Effector CD8-positive, alpha-beta T cell (primary cell): ENCODE measurements around the gene GBP5.
"Not testable (repeated sequence)": the region's sequence is repeated elsewhere in the genome, so short reads cannot be mapped to it uniquely, and the experiment has no call there.

Experiments
- DNase-seq: peaks from one replicate; lab custom pipeline; 2025; lab: John Stamatoyannopoulos, UW

Gene GBP5

DNA sequence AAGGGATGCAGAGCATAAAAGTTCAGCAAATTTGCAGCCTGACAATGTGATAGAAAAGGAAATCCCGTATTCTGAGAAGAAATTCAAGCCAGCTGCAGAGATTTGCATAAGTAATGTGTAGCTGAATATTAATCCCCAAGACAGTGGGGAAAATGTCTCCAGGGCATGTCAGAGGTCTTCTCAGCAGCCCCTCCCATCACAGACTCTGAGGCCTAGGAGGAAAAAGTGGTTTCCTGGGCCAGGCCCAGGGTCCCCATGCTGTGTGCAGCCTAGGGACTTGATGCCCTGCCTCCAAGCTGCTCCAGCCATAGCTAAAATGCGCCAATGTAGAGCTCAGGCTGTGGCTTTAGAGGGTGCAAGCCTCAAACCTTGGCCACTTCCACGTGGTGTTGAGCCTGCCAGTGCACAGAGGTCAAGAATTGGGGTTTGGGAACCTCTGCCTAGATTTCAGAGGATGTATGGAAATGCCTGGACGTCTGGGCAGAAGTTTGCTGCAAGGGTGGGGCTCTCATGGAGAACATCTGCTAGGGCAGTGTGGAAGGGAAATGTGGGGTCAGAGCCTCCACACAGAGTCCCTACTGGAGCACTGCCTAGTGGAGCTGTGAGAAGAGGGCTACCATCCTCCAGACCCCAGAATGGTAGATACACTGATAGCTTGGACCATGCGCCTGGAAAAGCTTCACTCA lies 11.6 kb upstream of the GBP5 start:
- DNase-seq: not testable (repeated sequence)

- no peak for DNase-seq
Observed at GRCh38 chr1:89280766-89281165, 8.1 kb upstream of the GBP5 start.

- no peak for DNase-seq
Observed at GRCh38 chr1:89279011-89279466, 6.4 kb upstream of the GBP5 start.

DNA sequence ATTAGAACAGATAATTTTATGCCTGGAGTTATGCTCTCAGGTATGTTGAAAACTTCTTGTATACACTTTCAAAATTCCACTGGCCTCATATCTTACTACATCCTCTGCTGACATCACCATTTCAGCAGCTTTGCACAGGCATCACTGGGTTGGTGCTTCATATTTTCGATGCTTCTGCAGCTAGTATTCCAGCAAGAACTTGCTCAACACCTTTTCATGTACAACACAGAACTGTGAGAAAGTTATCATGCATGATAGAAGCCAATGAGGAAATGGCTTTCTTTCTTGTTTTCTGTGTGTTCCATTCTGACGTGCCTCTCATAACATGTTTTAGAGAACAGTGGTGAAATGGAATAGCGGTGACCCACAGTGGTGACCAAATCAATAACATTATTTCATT lies 5.1 kb upstream of the GBP5 start:
- DNase-seq: no peak

- no peak for DNase-seq
Observed at GRCh38 chr1:89276690-89277089, 4.0 kb upstream of the GBP5 start.

- no peak for DNase-seq
Observed at GRCh38 chr1:89274411-89274857, 1.8 kb upstream of the GBP5 start.

- no peak for DNase-seq
Observed at GRCh38 chr1:89273324-89273778, 691 bp upstream of the GBP5 start.

DNA sequence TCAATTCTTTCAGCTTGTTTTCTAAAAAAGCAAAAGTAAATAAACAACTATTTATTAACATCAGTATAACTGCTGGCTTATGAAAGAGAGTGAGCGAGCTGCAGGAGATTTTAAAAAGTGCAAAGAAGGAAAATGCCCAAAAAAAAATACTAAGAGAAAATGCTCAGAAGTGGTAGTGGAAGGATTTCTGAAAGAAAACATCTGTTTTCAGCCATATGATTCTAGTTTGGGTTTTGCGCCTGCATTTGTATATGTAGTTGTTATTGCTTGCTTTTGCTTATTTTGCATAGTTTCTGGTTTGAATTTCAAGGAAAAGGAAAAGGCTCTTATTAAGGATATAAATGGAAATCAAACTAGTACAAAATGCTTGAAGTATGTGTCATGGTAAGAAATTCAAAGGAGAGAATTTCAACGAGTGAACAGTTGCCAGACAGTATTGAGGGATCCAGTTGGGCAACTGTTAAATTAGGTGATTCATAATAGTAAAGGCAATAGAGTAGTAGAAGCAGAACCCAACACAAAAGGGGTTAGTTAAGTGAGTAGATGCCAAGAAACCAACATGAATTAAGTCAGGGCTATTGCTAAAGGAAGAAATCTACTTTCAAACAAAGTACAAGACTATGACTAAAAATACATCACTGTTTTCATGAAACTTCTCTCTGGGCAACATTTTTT lies 1.2 kb downstream of the GBP5 start:
- no peak for DNase-seq

DNA sequence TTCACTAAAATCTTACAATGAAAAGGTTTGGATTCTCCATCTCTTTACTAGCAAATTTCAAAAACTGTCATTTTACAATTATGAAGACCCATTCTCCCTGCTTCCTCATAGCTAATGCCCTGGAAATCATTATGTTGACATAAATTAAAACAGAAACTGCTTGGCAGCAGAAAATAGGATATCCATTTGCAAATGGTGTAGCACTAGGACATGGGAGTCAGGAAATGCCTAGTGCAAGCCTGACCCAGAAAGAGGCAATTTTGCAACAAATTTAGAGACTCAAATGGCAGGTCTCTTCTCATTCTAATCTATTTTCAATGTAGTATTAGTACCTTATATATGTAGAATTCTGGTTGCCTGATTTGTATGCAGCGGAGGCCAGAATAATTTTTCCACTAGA lies 2.2 kb downstream of the GBP5 start:
- no peak for DNase-seq

DNA sequence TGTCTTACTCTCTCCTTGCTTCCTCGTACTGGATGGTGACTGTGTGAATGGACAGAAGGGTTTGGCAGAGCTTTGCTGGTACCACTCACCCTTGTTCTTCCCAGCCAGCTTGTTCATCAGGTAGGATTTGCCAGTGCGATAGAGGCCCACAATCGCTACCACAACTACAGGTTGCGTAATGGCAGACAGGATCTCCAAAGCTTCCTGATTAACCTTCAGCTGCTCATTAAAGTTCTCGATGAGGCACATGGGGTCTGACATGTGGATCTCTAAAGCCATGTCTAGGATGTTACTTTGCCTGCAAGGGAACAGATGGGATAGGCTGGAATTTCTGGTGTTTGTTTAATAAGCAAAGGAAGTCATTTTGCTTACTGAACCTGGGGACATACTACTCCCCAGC lies 3.4 kb downstream of the GBP5 start:
- no peak for DNase-seq

DNA sequence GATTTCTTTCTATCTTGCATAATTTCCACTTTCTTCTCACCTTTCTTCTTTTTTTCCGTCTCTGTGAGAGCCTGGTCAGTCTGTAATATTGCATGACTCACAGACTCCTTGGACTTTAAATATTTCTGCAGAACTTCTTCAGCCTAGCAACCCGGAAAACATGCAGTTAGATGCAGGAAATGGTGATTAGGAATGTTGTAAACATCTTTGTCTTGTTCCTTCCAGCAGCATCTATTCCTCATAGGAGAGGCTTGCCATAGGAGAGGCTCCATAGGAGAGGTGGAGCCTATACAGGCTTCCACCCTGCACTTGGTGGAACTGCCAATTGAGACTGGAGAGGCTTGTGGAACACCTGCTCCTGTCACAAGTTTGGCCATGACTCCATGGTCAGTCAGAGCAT lies 10.0 kb downstream of the GBP5 start:
- no peak for DNase-seq

DNA sequence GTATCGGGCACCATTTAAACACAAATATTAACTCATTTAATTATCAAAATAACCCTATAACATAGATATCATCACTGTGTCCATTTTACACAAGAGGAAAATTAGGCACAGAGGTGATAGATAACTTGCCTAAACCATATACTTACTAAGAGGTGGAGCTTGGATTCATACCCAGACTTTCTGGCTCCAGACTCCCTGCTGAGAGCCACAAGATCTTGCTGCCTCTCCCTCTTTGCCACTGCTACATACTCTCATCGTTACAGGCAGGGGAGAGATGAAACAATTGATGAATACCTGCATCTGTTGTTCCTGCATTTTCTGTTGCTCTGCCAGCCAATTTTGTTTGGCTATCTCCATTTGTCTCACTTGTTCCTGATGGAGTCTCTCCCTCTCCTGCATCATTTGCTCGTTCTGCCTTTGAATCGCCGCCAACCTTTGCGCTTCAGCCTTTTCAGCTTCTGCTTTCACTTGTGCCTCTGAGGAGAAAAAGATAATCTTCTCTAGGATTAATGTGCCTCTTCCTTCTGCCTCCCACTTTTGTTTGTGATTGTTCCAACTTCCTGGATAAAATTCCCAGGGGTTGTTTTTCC lies 10.6 kb downstream of the GBP5 start:
- DNase-seq: no peak

GRCh38 chr1:89260566-89261255 lies 11.9 kb downstream of the GBP5 start:
- DNase-seq: no peak

- DNase-seq: no peak
Observed at GRCh38 chr1:89260042-89260441, 12.6 kb downstream of the GBP5 start.

DNA sequence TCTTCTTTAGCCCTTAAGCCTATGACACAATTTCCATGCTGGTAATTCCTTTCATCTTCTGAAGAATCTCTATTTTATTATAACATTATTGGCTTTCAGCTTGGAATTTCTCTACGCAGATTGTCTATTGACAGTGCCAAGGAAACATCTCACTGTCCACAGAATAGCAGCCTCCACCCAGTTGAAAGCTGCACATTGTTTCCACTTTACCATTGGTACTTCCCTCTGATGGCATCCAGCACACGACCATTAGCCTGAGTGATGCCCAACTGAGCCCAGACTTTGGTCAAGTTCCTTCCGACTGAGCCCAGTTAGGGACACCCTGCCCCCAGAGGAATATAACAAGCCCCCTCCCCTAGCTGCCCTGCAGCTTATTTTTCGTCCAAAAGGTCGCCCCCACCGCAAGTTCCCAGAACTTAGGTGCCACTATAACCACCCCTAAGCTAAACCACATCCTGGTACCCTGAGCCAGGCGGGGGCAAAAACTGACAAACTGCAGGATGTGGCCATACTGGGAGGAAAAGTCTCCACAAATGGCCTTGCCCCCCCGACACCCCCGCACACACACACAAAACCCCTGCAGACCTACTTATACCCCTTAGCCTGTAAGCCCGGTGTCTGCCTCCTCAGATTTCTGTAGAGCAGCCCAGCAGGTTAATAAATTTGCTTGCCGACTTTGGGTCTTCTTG lies 13.2 kb downstream of the GBP5 start:
- DNase-seq: no peak

- DNase-seq: no peak
Observed at GRCh38 chr1:89257041-89257440, 15.6 kb downstream of the GBP5 start.

GRCh38 chr1:89255581-89255980 lies 17.1 kb downstream of the GBP5 start:
- DNase-seq: not testable (repeated sequence)

DNA sequence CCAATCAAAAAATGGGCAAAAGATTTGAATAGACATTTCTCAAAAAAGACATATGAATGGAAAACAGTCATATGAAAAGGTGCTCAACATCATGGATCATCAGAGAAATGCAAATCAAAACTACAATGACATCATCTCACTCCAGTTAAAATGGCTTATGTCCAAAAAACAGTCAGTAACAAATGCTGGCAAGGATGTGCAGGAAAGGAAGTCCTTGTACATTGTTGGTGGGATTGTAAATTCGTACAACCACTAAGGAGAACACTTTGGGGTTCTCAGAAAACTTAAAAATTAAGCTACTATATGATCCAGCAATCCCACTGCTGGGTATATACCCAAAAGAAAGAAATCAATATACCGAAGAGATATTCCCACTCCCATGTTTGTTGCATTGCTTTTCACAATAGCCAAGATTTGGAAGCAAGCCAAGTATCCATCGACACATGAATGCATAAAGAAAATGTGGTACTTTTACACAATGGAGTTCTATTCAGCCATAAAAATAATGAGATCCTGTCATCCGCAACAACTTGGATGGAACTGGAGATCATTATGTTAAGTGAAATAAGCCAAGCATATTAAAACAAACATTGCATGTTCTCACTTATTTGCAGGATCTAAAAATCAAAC lies 17.9 kb downstream of the GBP5 start:
- DNase-seq: no peak

DNA sequence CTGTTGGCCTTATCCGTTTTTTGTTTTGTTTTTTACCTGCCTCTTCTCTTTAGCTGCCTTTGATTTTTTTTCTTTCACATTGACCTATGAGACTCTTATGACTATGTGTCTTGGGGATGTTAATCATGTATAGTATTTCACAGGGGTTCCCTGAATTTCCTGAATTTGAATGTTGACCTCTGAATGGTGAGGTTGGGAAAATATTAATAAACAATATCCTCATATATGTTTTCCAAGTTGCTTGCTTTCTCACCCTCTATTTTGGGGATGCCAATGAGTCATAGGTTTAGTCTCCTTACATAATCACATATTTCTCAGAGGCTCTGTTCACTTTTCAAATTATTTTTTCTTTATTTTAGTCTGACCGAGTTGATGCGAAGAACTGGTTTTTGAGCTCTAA lies 29.6 kb downstream of the GBP5 start:
- DNase-seq: no peak
